Epithelial cell of proximal tubule (primary cell): Measurements from ENCODE around the gene FKBP15. TPM values are rescaled to one million over a fixed set of nuclear protein-coding genes. Genes with fewer than 3 reads are reported as not detected.

Experiments used
- DNase-seq: peaks from one replicate; pipeline ENCODE4 v3.0.0-alpha.2; 2011; ENCODE audit warnings: low read depth
- H3K4me3 ChIP-seq: 2 replicates; pipeline ENCODE4 v1.5.1; 2011; ENCODE audit warnings: low read depth, mild to moderate bottlenecking, low read length
- CTCF ChIP-seq: conservative IDR thresholded peaks from 2 replicates; pipeline ENCODE4 v1.5.1; 2012; ENCODE audit warnings: low read depth, mild to moderate bottlenecking, low read length
- total RNA-seq: library from RNA; depleted of rRNA; stranded (reverse); fragments of >200 nt; gene quantifications from 2 replicates; pipeline ENCODE4 v1.2.3, GENCODE V29; 2015

FKBP15 gene
- total RNA-seq, 1 donor from 2014 or later = 14.6 TPM

- no peak overlapping the region for H3K4me3 ChIP-seq
- no peak for DNase-seq
- no peak for TF ChIP-seq CTCF
Measured at GRCh38 chr9:113155911-113156588, 65.0 kb downstream of the FKBP15 start.

GRCh38 chr9:113154946-113155345 lies 66.1 kb downstream of the FKBP15 start:
- no peak for TF ChIP-seq CTCF
- no peak overlapping the region for H3K4me3 ChIP-seq
- no peak for DNase-seq

GRCh38 chr9:113154471-113154870 lies 66.6 kb downstream of the FKBP15 start:
- H3K4me3 ChIP-seq = no peak overlapping the region
- no peak for TF ChIP-seq CTCF
- DNase-seq = no peak

- H3K4me3 ChIP-seq = no peak overlapping the region
- DNase-seq = no peak
- TF ChIP-seq CTCF = no peak
Measured at GRCh38 chr9:113153599-113153998, 67.5 kb downstream of the FKBP15 start.

GRCh38 chr9:113152699-113153098 lies 68.4 kb downstream of the FKBP15 start:
- no peak for DNase-seq
- TF ChIP-seq CTCF = no peak
- no peak overlapping the region for H3K4me3 ChIP-seq

- DNase-seq = no peak
- TF ChIP-seq CTCF = no peak
- peak overlapping the region; percentile 90 for H3K4me3 ChIP-seq
Measured at GRCh38 chr9:113151696-113152630, 69.1 kb downstream of the FKBP15 start.
